Esophagus muscularis mucosa (tissue), 4 donors: ENCODE data around the gene HS3ST6. TPM values are rescaled to one million over a fixed set of nuclear protein-coding genes. Genes with fewer than 3 reads are reported as not detected.

Experiments
- DNase-seq: peaks from one replicate; pipeline ENCODE4 v3.0.0-alpha.2; 2017; ENCODE audit errors: extremely low spot score
- H3K27ac ChIP-seq, 4 donors: fragments of 200-600 bp; sonication (generic); replicated peaks in 1 of 4; 1 replicate in 3 of 4; 2 replicates in 1 of 4; pipeline ENCODE4 v1.5.1; 2016 to 2019; ENCODE audit warnings: mild to moderate bottlenecking in 1 of 4
- H3K27me3 ChIP-seq, 4 donors: fragments of 200-600 bp; sonication (generic); one replicate each; pipeline versions ENCODE4 v1.5.1 to v1.6.0; 2016 to 2019
- H3K36me3 ChIP-seq, 4 donors: fragments of 200-600 bp; sonication (generic); one replicate each; pipeline ENCODE4 v1.5.1; 2016 to 2019
- H3K4me1 ChIP-seq, 4 donors: fragments of 200-600 bp; sonication (generic); one replicate each; pipeline ENCODE4 v1.5.1; 2016 to 2019
- H3K4me3 ChIP-seq, 4 donors: fragments of 200-600 bp; sonication (generic); 1 replicate in 2 of 4; 2 replicates in 2 of 4; pipeline ENCODE4 v1.5.1; 2016 to 2019; ENCODE audit warnings: mild to moderate bottlenecking in 4 of 4, moderate library complexity in 1 of 4
- H3K9me3 ChIP-seq, 4 donors: fragments of 200-600 bp; sonication (generic); 1 replicate in 3 of 4; 2 replicates in 1 of 4; pipeline ENCODE4 v1.5.1; 2016 to 2019
- EP300 ChIP-seq: sonication (generic); formaldehyde crosslinking; IDR thresholded peaks from one replicate; pipeline ENCODE4 v1.6.1; 2017; ENCODE audit warnings: antibody characterized with exemption
- POLR2A ChIP-seq: fragments of 450-650 bp; IDR thresholded peaks from one replicate; pipeline ENCODE4 v1.6.1; 2017; ENCODE audit warnings: antibody characterized with exemption, moderate library complexity, mild to moderate bottlenecking, low read depth
- POLR2AphosphoS5 ChIP-seq, 2 donors: sonication (generic); formaldehyde crosslinking; IDR thresholded peaks; one replicate each; pipeline ENCODE4 v1.6.1; 2017; ENCODE audit warnings: antibody characterized with exemption in 2 of 2
- WGBS: methylation state at CpG from one replicate; pipeline ENCODE4 v1.1.5; 2018; 5-methylcytosine and 5-hydroxymethylcytosine counted together
- intact Hi-C: fragments of 100-400 bp; cut with DNase I; formaldehyde crosslinking; loops from one replicate; pipeline ENCODE4 v1.15.1; 2023
- total RNA-seq, 4 donors: library from RNA; depleted of rRNA; stranded (reverse); fragments of >200 nt; gene quantifications; one replicate each; pipeline versions ENCODE4 v1.1.0 to v1.2.1, GENCODE V29; 2016
- TF ChIP-seq, protein P1 (sequence below), 3 experiments: fragments of 200-600 bp in 2 of 3; fragments of 450-650 bp in 1 of 3; sonication (generic) in 2 of 3; IDR thresholded peaks; one replicate each; pipeline ENCODE4 v1.5.1; 2017 to 2019; ENCODE audit warnings: antibody characterized with exemption in 3 of 3, mild to moderate bottlenecking in 2 of 3, moderate library complexity in 1 of 3

The HS3ST6 gene
- total RNA-seq, 4 donors from 2014 or later: not detected

DNA sequence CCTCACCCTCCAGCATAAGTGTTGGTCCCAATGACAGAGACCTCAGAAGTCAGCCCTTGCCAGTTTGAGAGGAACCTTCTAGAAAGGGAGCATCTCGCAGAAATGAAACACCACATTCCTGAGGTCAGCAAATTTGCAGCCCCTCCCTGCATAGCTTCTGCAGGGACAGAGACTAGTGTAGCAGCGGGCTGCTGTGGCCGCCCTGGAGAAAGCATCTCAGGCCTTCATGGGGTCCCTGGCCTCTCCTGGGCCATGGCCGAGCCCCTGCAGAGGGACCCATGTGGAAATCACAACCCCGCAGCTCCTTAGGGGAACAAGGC is 11.4 kb downstream of the HS3ST6 start:
- WGBS: 76% methylated on average over 5 of the region's 5 CpGs
- H3K27me3 ChIP-seq: peaks cover 0 to 85% (median 2%) of the 10 kb centered on the region in 4 donors
- no peak overlapping the region for H3K27ac ChIP-seq
- no peak for DNase-seq
- no peaks in the 10 kb centered on the region for H3K4me1 ChIP-seq
- no peaks in the 10 kb centered on the region for H3K9me3 ChIP-seq
- intact Hi-C loops: no loop called here
- H3K36me3 ChIP-seq: no peaks in the 10 kb centered on the region
- TF ChIP-seq POLR2AphosphoS5 (IDR thresholded peaks at IDR 0.05) (no peak), POLR2A (no peak), EP300 (no peak)
- TF ChIP-seq, protein P1, sequence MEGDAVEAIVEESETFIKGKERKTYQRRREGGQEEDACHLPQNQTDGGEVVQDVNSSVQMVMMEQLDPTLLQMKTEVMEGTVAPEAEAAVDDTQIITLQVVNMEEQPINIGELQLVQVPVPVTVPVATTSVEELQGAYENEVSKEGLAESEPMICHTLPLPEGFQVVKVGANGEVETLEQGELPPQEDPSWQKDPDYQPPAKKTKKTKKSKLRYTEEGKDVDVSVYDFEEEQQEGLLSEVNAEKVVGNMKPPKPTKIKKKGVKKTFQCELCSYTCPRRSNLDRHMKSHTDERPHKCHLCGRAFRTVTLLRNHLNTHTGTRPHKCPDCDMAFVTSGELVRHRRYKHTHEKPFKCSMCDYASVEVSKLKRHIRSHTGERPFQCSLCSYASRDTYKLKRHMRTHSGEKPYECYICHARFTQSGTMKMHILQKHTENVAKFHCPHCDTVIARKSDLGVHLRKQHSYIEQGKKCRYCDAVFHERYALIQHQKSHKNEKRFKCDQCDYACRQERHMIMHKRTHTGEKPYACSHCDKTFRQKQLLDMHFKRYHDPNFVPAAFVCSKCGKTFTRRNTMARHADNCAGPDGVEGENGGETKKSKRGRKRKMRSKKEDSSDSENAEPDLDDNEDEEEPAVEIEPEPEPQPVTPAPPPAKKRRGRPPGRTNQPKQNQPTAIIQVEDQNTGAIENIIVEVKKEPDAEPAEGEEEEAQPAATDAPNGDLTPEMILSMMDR (IDR thresholded peaks at IDR 0.05): no peak
- H3K4me3 ChIP-seq: no peak overlapping the region

DNA sequence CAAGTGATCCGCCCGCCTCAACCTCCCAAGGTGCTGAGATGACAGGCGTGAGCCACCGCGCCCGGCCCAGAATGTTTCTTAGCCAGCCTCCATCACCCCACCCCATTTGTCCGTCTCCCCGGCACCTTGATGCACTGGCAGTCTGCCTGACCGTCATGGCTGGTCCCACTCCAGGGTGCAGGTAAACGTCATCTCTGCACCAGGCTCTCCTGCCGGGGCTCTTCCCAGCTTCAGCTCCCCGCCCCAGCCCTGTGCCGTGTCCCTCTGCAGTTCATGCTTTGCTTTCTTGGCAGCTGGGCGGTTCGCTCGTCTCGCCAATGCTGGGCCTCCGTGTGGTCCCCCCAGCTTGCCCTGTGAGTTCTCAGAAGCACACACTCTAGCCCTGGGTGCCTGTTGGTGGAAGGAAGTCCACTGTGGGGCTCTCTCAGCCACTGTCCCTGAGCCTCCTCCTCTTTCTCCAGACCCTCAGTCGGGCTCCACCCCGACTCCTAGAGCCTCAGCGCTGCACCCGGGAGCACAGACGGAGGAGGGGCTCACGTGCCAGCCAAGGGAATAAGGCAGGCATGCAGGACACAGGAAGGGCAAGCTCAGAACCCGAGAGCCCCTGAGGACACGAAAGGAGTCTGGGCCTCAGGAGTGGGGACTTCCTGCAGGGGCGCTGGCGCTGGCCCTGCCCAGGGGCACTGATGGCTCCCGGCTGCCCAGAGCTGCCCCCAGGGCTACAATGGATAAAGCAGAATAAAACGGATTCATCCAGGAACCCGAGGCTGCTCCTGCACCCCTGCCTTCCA is 12.0 kb downstream of the HS3ST6 start:
- 66% methylated on average over 26 of the region's 31 CpGs for WGBS
- no peak overlapping the region for H3K4me3 ChIP-seq
- TF ChIP-seq POLR2AphosphoS5 (IDR thresholded peaks at IDR 0.05): no peak
- TF ChIP-seq, protein P1 (IDR thresholded peaks at IDR 0.05): no peak
- no peak for TF ChIP-seq EP300
- no peak for TF ChIP-seq POLR2A
- H3K4me1 ChIP-seq: no peaks in the 10 kb centered on the region
- DNase-seq: no peak
- intact Hi-C loops: no loop called here
- peaks cover 0 to 80% (median 2%) of the 10 kb centered on the region in 4 donors for H3K27me3 ChIP-seq
- no peaks in the 10 kb centered on the region for H3K36me3 ChIP-seq
- no peak overlapping the region for H3K27ac ChIP-seq
- H3K9me3 ChIP-seq: no peaks in the 10 kb centered on the region

DNA sequence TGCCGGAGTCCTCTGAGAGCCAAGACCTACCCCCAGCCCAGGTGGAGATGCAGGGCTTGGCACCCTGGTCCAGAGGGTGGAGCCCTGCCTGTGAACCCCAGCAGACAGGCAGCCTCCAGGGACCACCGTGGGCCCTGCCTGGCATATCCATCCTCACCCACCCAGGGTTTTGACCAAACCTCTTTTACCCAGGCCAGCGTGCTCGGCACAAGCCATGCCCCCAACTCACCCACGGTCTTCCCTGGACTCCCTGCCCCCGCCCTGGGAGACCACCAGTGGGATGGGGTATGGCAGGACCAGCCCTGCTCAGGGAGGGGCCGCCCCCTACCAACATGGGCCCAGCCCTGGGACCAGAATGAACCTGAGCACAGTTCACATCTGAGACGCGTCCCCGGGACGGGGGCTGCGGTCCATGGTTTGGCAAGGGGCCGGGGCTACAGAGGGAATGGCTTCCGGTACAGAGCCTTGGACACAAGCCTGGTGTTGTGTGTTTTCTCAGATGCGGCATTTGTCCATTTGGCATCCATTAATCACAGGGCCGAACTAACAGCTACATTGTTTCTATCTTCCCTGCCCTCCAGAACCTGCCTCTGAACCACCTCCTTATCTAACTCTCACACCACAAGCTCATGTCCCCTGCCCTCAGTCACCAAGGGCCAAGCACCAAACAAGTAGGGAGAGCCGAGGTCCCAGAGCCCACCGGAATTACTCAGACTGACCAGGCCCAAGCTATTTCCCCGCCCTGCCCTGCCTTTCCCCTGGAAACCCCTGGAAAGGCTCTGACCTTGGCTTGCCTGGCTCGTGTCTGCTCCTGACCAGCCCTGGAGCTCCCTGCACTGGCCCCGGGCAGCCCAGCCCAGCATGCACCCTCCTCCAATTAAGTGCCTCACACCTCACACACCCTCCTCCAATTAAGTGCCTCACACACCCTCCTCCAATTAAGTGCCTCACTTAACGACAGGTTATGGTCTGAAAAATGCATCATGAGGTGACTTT is 14.1 kb downstream of the HS3ST6 start:
- 51% methylated on average over 11 of the region's 22 CpGs for WGBS
- H3K4me3 ChIP-seq: no peak overlapping the region
- H3K36me3 ChIP-seq: no peaks in the 10 kb centered on the region
- H3K9me3 ChIP-seq: no peaks in the 10 kb centered on the region
- no peak overlapping the region for H3K27ac ChIP-seq
- intact Hi-C loops: no loop called here
- DNase-seq: no peak
- H3K27me3 ChIP-seq: peaks cover 0 to 82% (median 0%) of the 10 kb centered on the region in 4 donors
- no peak for TF ChIP-seq EP300
- TF ChIP-seq, protein P1 (IDR thresholded peaks at IDR 0.05): no peak
- no peak for TF ChIP-seq POLR2A
- no peak for TF ChIP-seq POLR2AphosphoS5 (IDR thresholded peaks at IDR 0.05)
- H3K4me1 ChIP-seq: no peaks in the 10 kb centered on the region

DNA sequence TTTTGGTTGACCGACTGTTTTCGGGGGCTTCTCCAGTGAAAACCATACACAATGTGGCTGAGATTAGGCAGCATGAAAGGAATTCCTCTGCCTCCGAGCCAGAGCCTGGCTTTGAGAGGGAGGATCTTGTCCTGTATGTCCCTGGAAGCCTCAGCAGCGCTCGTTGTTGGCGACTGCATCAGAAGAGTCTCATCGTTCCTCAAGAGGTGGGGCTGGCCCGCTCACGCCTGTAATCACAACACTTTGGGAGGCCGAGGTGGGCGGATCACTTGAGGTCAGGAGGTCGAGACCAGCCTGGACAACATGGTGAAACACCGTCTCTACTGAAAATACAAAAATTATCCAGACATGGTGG is 15.0 kb downstream of the HS3ST6 start:
- TF ChIP-seq EP300: no peak
- TF ChIP-seq POLR2A: no peak
- TF ChIP-seq, protein P1 (IDR thresholded peaks at IDR 0.05): no peak
- no peak for TF ChIP-seq POLR2AphosphoS5 (IDR thresholded peaks at IDR 0.05)
- intact Hi-C loops: no loop called here
- Histone ChIP-seq H3K4me1 (no peaks in the 10 kb centered on the region), H3K36me3 (no peaks in the 10 kb centered on the region), H3K27me3 (peaks cover 0 to 81% (median 0%) of the 10 kb centered on the region in 4 donors), H3K27ac (no peak overlapping the region), H3K9me3 (no peaks in the 10 kb centered on the region), H3K4me3 (no peak overlapping the region)
- DNase-seq: no peak
- WGBS: 61% methylated on average over 10 of the region's 13 CpGs
